CD4-positive, alpha-beta T cell treated with Interleukin-12 subunit alpha and Interleukin-12 subunit beta, for 1 hour (primary cell): ENCODE results near the gene ANKRD2.
"Not testable (repeated sequence)": the region's sequence is repeated elsewhere in the genome, so short reads cannot be mapped to it uniquely, and the experiment has no call there.

Source experiments
- DNase-seq: peaks from one replicate; pipeline ENCODE4 v3.0.0-alpha.2; 2020

ANKRD2 gene

DNA sequence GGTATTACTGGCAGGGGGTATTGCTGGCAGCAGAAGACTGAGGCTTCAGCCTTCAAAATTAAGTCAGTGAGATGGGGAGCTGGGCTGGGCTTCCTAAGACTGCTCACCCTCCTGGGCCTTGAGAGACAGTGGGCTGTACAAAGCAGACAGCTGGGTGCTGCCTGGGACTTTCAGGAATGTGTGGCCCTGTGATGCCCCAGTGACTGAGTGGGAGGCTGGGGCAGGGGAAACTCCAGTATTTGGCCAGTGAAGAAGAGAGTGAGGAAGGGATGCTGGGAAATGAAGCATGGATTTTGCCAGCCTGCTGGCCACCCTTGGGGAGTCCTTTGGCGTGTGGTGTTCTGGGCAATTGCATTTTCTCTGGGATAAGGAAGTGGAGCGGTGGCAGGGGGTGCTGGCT lies 442 bp downstream of the ANKRD2 start:
- no peak for DNase-seq

- DNase-seq: no peak
These were observed 1.1 kb downstream of the ANKRD2 start for GRCh38 chr10:97573672-97574071.

DNA sequence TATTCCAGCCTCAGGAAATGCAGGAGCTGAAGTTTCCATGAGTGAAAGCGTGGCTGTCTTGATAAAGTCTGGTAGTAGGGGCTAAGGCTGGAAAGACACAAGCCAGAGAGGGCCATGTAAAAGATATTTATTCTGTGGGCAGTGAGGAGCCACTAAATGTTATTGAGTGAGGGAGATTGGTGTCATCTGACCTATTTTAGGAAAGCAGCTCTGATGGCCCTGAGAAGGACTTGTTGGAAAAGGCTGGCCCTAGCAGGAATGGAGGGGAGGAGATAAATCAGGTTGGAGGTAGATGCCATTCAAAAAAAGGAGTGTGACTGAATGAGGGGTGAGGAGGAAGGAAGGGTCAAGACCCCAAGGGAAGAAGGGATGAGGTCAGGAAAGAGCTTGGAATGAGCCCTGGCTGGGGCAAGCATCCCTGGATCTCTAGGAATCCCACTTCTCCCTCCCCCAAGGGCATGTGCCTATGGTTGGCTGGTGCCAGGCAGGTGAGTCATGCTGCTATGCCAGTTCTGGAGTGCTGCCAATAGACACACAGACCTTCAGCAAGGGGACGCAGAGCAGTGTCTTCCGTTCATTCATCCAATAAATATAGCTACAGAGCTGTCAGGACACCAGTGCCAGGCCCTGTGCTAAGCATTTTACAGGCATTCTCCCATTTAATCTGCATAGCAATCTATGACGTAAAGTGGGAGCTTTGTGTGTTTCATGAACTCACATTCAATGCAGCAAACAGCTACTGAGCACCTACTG lies 2.0 kb downstream of the ANKRD2 start:
- no peak for DNase-seq

GRCh38 chr10:97575127-97575668 lies 2.6 kb downstream of the ANKRD2 start:
- DNase-seq: no peak

GRCh38 chr10:97576487-97576886 lies 3.9 kb downstream of the ANKRD2 start:
- not testable (repeated sequence) for DNase-seq

GRCh38 chr10:97577701-97578100 lies 5.1 kb downstream of the ANKRD2 start:
- DNase-seq: no peak

DNA sequence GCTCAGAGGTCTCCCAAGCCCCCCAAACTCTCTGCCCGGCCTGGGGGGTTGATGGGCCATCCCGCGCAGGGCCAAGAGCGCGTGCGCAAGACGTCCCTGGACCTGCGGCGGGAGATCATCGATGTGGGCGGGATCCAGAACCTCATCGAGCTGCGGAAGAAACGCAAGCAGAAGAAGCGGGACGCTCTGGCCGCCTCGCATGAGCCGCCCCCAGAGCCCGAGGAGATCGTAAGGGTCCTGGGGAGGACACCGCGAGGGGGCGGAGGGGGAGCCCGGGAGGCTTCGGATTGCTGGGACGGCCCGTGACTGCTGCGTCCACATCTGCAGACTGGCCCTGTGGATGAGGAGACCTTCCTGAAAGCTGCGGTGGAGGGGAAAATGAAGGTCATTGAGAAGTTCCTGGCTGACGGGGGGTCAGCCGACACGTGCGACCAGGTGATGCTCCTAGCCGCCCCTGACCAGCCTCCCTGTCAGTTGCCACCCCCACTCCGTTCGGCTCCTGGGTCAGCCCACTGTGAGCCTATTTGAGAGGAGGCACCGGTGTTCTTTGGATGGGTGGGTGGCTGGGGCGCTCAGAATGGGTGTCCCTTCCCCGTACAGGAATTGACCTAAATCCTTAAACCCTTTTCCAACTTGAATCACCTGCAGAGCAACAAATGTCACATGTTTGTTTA lies 5.7 kb downstream of the ANKRD2 start:
- DNase-seq: no peak

GRCh38 chr10:97580421-97581367 lies 8.1 kb downstream of the ANKRD2 start:
- no peak for DNase-seq

- DNase-seq: no peak
These were observed 9.6 kb downstream of the ANKRD2 start for GRCh38 chr10:97582169-97582568.

GRCh38 chr10:97583476-97583875 lies 10.9 kb downstream of the ANKRD2 start:
- no peak for DNase-seq

DNA sequence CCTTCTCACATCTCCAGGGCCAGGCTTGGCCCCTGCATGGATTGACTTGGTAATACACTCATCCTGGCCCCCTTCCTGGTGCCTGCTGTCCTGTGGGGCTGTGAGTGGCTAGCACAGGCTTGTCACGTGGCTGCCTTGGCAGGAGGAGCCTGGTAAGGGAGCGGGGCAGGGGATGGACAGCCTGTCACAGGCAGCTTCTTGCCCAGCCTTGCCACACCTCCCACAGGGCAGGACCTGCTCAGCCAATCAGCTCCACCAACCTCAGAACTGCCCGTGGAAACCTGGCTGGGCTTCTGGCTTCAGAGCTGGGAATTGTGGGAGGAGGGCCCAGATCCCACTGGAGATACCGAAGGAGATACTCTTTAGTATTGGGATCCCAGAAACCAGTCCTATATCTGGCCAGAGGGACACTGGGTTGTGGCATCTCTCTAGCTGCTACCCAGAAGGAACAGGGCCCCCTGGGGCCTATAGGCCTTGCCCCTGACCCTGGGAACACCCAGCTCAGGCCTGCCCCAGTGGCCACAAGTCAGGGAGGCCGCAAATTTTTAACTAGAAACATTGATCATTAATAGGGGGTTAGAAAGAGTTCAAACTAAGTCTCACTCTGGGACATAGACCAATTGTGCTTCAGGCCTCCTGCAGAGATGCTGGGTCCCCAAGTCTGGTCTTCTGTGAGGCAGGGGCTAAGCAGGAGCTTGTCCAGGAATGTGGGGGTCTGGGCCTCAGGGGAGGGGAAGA lies 11.7 kb downstream of the ANKRD2 start, which contains the start of gene HOGA1:
Gene HOGA1, plus strand, starts transcription at position 330 of the 738 bp plus-strand sequence. Its CDS starts 315 bp downstream, at position 645.
- DNase-seq: no peak

DNA sequence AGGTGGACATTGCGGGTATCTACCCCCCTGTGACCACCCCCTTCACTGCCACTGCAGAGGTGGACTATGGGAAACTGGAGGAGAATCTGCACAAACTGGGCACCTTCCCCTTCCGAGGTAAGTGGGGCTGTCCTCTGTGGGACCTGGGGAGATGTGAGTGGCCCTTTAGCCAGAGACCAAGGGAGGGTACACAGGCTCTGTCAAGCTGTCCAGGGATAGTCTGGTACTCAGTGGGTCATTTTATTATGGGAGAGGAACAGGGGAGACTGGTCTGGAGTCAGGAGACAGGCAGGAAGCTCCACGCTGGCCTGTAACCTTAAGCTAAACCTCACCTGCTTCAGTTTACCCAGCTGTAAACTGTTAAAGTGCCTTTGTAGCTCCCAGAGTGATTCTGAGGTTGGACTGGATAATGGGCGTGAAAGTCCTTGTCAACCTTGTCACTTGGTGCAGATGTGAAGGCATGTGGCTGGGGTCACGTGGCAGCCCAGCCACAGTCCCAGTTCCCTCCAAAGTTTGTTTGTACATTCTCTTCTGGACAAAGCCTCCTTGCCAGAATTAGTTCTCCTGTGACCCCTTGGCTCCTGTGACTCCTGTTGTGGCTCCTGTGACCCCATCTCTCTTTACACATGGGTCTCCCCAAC lies 12.3 kb downstream of the ANKRD2 start:
- no peak for DNase-seq

- DNase-seq: no peak
These were observed 12.8 kb downstream of the ANKRD2 start for GRCh38 chr10:97585439-97585811.

- DNase-seq: no peak
These were observed 14.6 kb downstream of the ANKRD2 start for GRCh38 chr10:97587183-97587582.

DNA sequence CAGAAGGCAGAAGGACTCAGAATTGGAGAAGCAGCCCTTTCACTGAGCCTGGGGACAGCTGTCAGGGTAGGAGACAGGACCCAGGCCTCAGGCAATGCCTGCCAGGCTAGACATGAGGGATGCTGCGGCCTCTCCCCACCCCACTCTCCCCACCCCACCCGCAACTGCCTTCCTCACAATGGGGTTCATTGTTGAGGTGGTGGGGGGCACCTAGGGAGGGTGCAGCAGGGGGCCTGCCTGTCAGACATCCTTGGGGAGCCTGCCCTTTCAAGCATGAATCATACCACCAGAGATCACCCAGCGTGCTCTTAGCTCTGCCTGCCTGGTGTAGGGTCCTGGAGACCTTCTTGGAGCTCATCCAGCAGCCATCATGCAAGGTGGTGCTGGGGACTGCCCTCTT lies 16.9 kb downstream of the ANKRD2 start, which contains the start of gene C10orf62:
Gene C10orf62, plus strand, starts transcription at position 243 of the 400 bp plus-strand sequence. CDS start 177 bp downstream, outside the sequence.
- DNase-seq: no peak

DNA sequence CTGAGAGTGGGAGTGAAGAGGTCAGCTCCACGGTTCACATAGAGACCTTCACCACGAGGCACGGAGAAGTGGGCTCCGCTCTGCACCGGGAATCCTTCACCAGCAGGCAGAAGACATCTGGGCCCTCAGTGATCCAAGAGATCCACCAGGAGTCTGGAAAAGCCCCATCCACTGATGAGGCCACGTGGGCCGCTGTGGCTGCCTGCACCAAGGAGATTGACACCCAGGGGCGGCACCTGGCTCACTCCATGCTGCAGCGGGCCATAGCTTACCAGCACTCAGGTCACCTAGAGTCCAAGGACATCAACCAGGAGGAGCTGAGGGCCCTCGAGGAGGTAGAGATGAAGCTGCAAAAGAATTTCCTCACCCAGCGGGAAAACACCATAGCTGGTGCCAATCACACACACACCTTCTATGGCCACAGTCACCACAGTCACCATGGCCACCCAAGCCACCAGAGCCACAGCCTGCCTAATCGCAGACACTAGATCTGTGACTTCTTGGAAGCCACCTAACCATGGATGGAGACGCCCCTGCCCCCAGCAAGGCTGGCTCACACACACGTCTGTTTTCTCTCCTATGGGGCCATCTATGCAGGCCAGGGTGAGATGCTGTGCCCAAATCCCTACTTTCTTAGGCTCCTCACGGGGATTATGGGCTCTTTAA lies 17.6 kb downstream of the ANKRD2 start:
- peak; percentile 2 for DNase-seq

GRCh38 chr10:97590748-97591495 lies 18.3 kb downstream of the ANKRD2 start:
- DNase-seq: no peak

- no peak for DNase-seq
These were observed 20.8 kb downstream of the ANKRD2 start for GRCh38 chr10:97593421-97593820.

GRCh38 chr10:97596101-97597082 lies 23.8 kb downstream of the ANKRD2 start:
- DNase-seq: no peak
